Measurements from ENCODE around the gene CRYAA.
"Not testable (repeated sequence)": the region's sequence is repeated elsewhere in the genome, so short reads cannot be mapped to it uniquely, and the experiment has no call there.

CRYAA gene

GRCh38 chr21:43168708-43169107 is at the start of gene CRYAA:
TSS of gene CRYAA (plus strand) at chr21:43169008. CDS start at chr21:43169100, 92 bp downstream.
- DNase-seq = not testable (repeated sequence)

- not testable (repeated sequence) for DNase-seq
Observed at GRCh38 chr21:43130094-43130493, 38.7 kb upstream of the CRYAA start.

GRCh38 chr21:43134520-43134919 is 34.3 kb upstream of the CRYAA start:
- not testable (repeated sequence) for DNase-seq

GRCh38 chr21:43138944-43139343 is 29.9 kb upstream of the CRYAA start:
- not testable (repeated sequence) for DNase-seq

GRCh38 chr21:43141407-43141806 is 27.4 kb upstream of the CRYAA start:
- not testable (repeated sequence) for DNase-seq

- not testable (repeated sequence) for DNase-seq
Observed at GRCh38 chr21:43146637-43147036, 22.2 kb upstream of the CRYAA start.

- DNase-seq = not testable (repeated sequence)
Observed at GRCh38 chr21:43147999-43148398, 20.8 kb upstream of the CRYAA start.

GRCh38 chr21:43149344-43149743 is 19.5 kb upstream of the CRYAA start:
- not testable (repeated sequence) for DNase-seq

GRCh38 chr21:43153601-43154000 is 15.2 kb upstream of the CRYAA start:
- DNase-seq = not testable (repeated sequence)

GRCh38 chr21:43159279-43160175 is 9.3 kb upstream of the CRYAA start:
- DNase-seq = not testable (repeated sequence)

GRCh38 chr21:43161826-43162707 is 6.7 kb upstream of the CRYAA start:
- DNase-seq = not testable (repeated sequence)

GRCh38 chr21:43162708-43163205 is 6.1 kb upstream of the CRYAA start:
- not testable (repeated sequence) for DNase-seq

GRCh38 chr21:43164823-43165222 is 4.0 kb upstream of the CRYAA start:
- not testable (repeated sequence) for DNase-seq

- not testable (repeated sequence) for DNase-seq
Observed at GRCh38 chr21:43165734-43166133, 3.1 kb upstream of the CRYAA start.

- DNase-seq = not testable (repeated sequence)
Observed at GRCh38 chr21:43169230-43169886, 550 bp downstream of the CRYAA start.

GRCh38 chr21:43169891-43170290 is 1.1 kb downstream of the CRYAA start:
- DNase-seq = not testable (repeated sequence)

- not testable (repeated sequence) for DNase-seq
Observed at GRCh38 chr21:43172812-43173211, 4.0 kb downstream of the CRYAA start.

- DNase-seq = not testable (repeated sequence)
Observed at GRCh38 chr21:43173438-43173837, 4.6 kb downstream of the CRYAA start.

- not testable (repeated sequence) for DNase-seq
Observed at GRCh38 chr21:43173930-43174329, 5.1 kb downstream of the CRYAA start.

- not testable (repeated sequence) for DNase-seq
Observed at GRCh38 chr21:43174998-43175397, 6.2 kb downstream of the CRYAA start.

GRCh38 chr21:43176621-43177020 is 7.8 kb downstream of the CRYAA start:
- DNase-seq = not testable (repeated sequence)

All from activated CD4-positive, alpha-beta T cell treated with anti-CD3 and anti-CD28 coated beads, Interleukin-2, amount 50 U/mL, for 4 hours (primary cell).